ENCODE measurements around the gene ATP6V1C2. TPM values are rescaled to one million over a fixed set of nuclear protein-coding genes. Genes with fewer than 3 reads are reported as not detected.

ATP6V1C2 gene
- total and polyA plus RNA-seq, 2 donors (not counting 1 experiment from before 2014, with no cell fraction given), result under 0.01 TPM; not detected in 1

GRCh38 chr2:10772868-10773215, 51.4 kb downstream of the ATP6V1C2 start:
- no peaks in the 10 kb centered on the region for H3K4me1 ChIP-seq (ENCODE audit: control insufficient read depth, extremely low read depth, insufficient read depth, low read length)
- H3K9me3 ChIP-seq (ENCODE audit: control insufficient read depth, insufficient read depth, low read depth, low read length), result no peaks in the 10 kb centered on the region
- no peak for DNase-seq (ENCODE audit: low read depth in 2 of 2)
- H3K4me3 ChIP-seq (replicated peaks in 1 of 4; ENCODE audit: control extremely low read depth in 1 of 4, insufficient read depth in 1 of 4, low read depth in 3 of 4, low read length in 4 of 4), result no peak overlapping the region
- H3K27me3 ChIP-seq (ENCODE audit: control insufficient read depth, insufficient read depth, low read length), result peaks cover 3% of the 10 kb centered on the region
- no peak overlapping the region for H3K9ac ChIP-seq (ENCODE audit: insufficient read depth, low read length)
- TF ChIP-seq EZH2 (IDR thresholded peaks at IDR 0.05; ENCODE audit: low read length, missing control alignments), result no peak
- no peak for TF ChIP-seq CTCF (conservative IDR thresholded peaks at IDR 0.05 in 1 of 2, IDR thresholded peaks at IDR 0.05 in 1 of 2; ENCODE audit: low read depth in 1 of 2, low read length in 2 of 2)
- no peaks in the 10 kb centered on the region for H3K79me2 ChIP-seq (ENCODE audit: control insufficient read depth, insufficient read depth, low read length)
- no peaks in the 10 kb centered on the region for H3K36me3 ChIP-seq (ENCODE audit: control insufficient read depth, insufficient read depth, low read length)
- H4K20me1 ChIP-seq (ENCODE audit: control insufficient read depth, extremely low read depth, insufficient read depth, low read length), result no peaks in the 10 kb centered on the region
- H3K4me2 ChIP-seq (ENCODE audit: extremely low read depth, insufficient read depth, low read length), result no peak overlapping the region
- no peak overlapping the region for H2AFZ ChIP-seq (ENCODE audit: low read length)
- no peak overlapping the region for H3K27ac ChIP-seq (ENCODE audit: insufficient read depth, low read length)

- H3K79me2 ChIP-seq (ENCODE audit: control insufficient read depth, insufficient read depth, low read length), result no peaks in the 10 kb centered on the region
- H3K36me3 ChIP-seq (ENCODE audit: control insufficient read depth, insufficient read depth, low read length), result peaks cover 7% of the 10 kb centered on the region
- H3K4me3 ChIP-seq (replicated peaks in 1 of 4; ENCODE audit: control extremely low read depth in 1 of 4, insufficient read depth in 1 of 4, low read depth in 3 of 4, low read length in 4 of 4), result no peak overlapping the region
- TF ChIP-seq EZH2 (IDR thresholded peaks at IDR 0.05; ENCODE audit: low read length, missing control alignments) (no peak), CTCF (conservative IDR thresholded peaks at IDR 0.05 in 1 of 2, IDR thresholded peaks at IDR 0.05 in 1 of 2; ENCODE audit: low read depth in 1 of 2, low read length in 2 of 2) (no peak)
- no peaks in the 10 kb centered on the region for H4K20me1 ChIP-seq (ENCODE audit: control insufficient read depth, extremely low read depth, insufficient read depth, low read length)
- no peak overlapping the region for H2AFZ ChIP-seq (ENCODE audit: low read length)
- H3K4me2 ChIP-seq (ENCODE audit: extremely low read depth, insufficient read depth, low read length), result no peak overlapping the region
- DNase-seq (ENCODE audit: low read depth in 2 of 2), result no peak
- no peak overlapping the region for H3K27ac ChIP-seq (ENCODE audit: insufficient read depth, low read length)
- H3K9ac ChIP-seq (ENCODE audit: insufficient read depth, low read length), result no peak overlapping the region
- no peaks in the 10 kb centered on the region for H3K9me3 ChIP-seq (ENCODE audit: control insufficient read depth, insufficient read depth, low read depth, low read length)
- H3K27me3 ChIP-seq (ENCODE audit: control insufficient read depth, insufficient read depth, low read length), result peaks cover 3% of the 10 kb centered on the region
- H3K4me1 ChIP-seq (ENCODE audit: control insufficient read depth, extremely low read depth, insufficient read depth, low read length), result no peaks in the 10 kb centered on the region
Observed at GRCh38 chr2:10773821-10774341, 52.5 kb downstream of the ATP6V1C2 start.

GRCh38 chr2:10774394-10774793, 53.0 kb downstream of the ATP6V1C2 start:
- Histone ChIP-seq H3K4me1 (ENCODE audit: control insufficient read depth, extremely low read depth, insufficient read depth, low read length) (no peaks in the 10 kb centered on the region), H3K9ac (ENCODE audit: insufficient read depth, low read length) (no peak overlapping the region), H2AFZ (ENCODE audit: low read length) (no peak overlapping the region), H3K27ac (ENCODE audit: insufficient read depth, low read length) (no peak overlapping the region), H4K20me1 (ENCODE audit: control insufficient read depth, extremely low read depth, insufficient read depth, low read length) (no peaks in the 10 kb centered on the region), H3K27me3 (ENCODE audit: control insufficient read depth, insufficient read depth, low read length) (peaks cover 3% of the 10 kb centered on the region), H3K79me2 (ENCODE audit: control insufficient read depth, insufficient read depth, low read length) (no peaks in the 10 kb centered on the region), H3K4me3 (replicated peaks in 1 of 4; ENCODE audit: control extremely low read depth in 1 of 4, insufficient read depth in 1 of 4, low read depth in 3 of 4, low read length in 4 of 4) (no peak overlapping the region), H3K36me3 (ENCODE audit: control insufficient read depth, insufficient read depth, low read length) (peaks cover 7% of the 10 kb centered on the region), H3K4me2 (ENCODE audit: extremely low read depth, insufficient read depth, low read length) (no peak overlapping the region), H3K9me3 (ENCODE audit: control insufficient read depth, insufficient read depth, low read depth, low read length) (no peaks in the 10 kb centered on the region)
- no peak for DNase-seq (ENCODE audit: low read depth in 2 of 2)
- no peak for TF ChIP-seq EZH2 (IDR thresholded peaks at IDR 0.05; ENCODE audit: low read length, missing control alignments)
- no peak for TF ChIP-seq CTCF (conservative IDR thresholded peaks at IDR 0.05 in 1 of 2, IDR thresholded peaks at IDR 0.05 in 1 of 2; ENCODE audit: low read depth in 1 of 2, low read length in 2 of 2)
